Retina (tissue), 1 donor: ENCODE data around the gene RBM4B.

ENCODE experiments used
- DNase-seq: peaks from one replicate; pipeline ENCODE4 v3.0.0-alpha.2; 2016

The RBM4B gene

GRCh38 chr11:66706989-66707388 is 29.3 kb upstream of the RBM4B start:
- no peak for DNase-seq

DNA sequence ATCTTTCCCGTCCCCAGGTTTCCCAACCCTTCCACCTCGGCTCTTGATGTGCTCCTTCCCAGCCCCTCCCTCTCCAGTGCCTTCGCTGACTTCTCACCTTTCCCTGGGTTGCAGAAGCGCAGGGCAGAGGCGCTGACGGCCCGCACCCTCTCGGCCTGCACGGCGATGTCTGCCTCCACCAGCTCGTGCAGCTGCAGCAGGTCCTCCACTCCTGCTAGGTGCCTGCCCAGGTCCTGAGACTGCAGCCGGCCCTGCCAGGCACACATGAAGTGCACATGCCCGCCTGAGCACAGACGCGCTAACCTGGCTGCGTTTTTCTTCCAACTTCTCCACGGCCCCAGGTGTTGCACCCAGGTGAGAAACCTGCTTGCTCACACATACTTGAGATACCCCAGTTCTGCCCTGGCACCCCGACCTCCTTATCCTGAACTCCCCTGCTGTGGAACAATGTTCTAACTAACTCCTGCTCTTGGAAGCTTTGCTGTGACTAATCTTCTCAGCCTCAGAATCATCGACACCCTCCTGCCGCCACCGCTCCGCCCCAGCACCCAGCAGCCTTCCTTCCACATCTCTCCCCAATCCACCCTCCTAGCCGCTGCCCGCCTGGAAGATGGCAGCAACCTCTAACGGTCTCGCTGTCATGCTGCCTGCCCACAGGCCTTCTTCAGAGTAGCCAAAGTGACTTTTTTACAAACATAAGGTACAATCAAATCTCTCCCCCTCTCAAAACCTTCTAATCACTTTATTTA is 28.1 kb upstream of the RBM4B start:
- no peak for DNase-seq

DNA sequence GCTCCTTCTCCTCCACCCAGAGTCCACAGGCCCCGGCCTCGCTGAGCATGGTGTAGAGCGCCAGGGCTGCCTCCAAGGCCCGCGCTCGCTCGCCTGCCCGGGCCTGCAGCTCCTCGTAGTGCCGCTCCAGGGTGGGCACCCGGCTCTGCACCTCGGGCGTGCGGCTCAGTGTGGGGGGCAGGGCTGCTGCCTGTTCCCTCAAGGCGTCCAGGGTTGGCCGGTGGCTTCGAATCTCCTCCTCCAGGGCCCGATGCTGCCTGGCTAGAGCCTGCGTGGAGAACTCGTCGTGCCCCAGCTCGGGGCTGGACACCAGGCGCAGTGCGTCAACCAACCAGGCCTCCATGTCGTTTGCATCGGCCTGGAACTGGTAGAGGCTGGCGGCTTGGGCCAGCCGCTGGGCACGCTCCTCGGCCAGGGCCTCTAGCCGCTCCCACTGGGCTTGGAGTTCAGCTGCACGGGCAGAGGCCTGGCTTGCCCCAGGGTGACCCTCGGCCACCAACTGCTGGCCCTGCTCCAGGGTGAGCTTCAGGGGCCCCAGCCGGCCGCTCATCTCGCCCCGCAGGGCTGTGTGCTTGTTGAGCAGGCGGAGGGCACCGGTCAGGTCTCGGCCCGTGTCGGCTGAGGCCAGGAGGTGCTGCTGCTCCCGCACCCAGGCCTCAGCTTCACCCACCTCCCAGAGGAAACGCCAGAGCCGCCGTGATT is 27.1 kb upstream of the RBM4B start:
- no peak for DNase-seq

DNA sequence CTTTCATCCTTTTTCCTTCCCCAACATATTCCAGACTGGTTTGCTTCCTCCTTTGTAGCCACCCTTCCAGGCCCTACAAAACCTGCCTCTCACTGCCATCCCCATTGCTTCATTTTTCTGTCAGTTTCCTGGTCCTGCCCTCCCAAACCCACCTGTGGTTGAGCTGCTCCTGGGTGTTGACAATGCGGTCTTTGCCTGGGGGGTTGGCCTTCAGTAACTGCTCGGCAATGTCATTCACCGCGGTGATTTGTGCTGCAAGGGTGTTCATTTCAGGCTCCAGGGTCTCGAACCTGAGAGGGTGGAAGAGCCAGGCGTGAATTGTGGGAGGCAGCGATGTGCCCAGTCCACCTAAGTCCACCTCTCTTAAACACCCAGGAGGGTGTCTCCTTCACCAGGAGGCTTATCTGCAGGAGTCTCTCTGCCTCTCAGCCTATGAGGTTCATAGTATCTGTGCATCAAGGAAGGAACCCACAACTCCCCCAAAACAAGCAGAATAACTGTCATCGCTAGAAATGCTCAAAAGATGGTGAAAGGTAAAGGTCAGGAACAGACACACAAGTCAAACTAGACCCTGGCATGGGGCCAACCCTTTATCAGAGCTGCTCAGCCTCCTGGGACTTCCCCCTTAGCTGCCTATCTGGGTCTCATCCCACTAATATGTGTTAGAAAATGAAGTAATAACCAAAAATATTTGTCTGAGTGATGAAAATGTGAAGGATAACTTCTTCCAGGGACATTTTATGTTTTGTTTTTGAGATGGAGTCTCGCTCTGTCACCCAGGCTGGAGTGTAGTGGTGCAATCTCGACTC is 23.9 kb upstream of the RBM4B start:
- DNase-seq: no peak

GRCh38 chr11:66700742-66701141 is 23.1 kb upstream of the RBM4B start:
- DNase-seq: no peak

DNA sequence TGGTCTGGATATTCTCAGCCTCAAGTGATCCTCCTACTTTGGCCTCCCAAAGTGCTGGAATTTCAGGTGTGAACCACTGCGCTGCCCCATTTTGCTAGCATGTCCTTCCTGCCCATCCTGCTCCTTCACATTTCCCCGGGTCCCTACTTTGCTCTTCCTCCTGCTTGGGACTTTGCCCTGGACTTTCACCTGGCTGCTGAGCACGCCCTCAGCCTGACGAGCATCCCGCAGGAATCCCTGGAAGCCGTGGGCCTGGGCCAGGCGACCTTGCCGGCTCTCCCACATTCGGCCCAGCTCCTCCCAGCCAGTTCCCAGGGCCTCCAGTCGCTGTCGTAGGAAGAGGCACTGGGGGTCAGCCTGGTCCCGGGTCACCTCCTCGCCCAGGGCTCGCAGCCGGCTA is 22.6 kb upstream of the RBM4B start:
- DNase-seq: no peak

DNA sequence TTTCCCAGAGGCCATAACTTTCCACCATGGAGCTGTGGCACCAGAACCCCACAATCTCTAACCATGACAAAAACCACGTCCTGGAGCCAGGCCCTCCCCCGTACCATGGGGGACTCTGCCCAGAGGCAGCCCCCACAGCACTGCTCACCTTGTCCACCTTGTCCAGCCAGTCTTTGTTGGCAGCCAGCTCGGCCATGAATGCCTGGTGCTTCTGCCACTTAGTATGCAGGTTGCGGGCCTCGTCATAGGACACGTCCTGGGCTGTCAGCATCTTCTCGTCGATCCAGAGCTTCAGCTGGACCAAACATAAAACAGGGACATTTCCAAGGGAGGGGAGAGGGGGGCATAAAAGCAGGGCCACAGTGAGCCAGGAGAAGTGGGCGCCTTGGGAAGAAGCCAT is 20.8 kb upstream of the RBM4B start:
- no peak for DNase-seq

GRCh38 chr11:66697988-66698387 is 20.3 kb upstream of the RBM4B start:
- DNase-seq: no peak

- no peak for DNase-seq
Measured at GRCh38 chr11:66696146-66696545, 18.5 kb upstream of the RBM4B start.

DNA sequence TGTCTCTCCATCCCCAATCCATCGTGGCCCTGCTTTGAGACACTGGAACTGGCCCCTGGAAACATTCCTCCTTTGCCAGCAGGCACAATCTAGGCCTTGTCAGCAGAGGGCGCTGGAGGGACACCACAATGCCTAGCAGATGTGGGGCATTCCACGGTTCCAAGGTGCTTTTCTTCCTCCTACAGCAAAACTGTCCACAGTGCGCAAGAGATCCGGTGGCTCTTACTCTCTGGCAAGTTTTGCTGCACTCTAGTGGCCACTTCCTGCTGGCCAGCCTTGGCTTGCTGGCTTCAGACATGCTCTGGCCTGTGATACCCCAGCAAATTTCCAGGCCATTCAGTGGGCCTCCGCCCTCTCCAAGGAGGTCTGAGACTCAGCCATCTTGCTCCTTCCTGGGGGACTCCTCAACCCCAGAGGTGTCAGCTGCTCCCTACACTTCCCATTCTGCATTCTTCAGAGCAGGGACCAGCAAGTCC is 17.1 kb upstream of the RBM4B start:
- DNase-seq: peak; percentile 83

- DNase-seq: no peak
Measured at GRCh38 chr11:66694056-66694410, 16.3 kb upstream of the RBM4B start.

DNA sequence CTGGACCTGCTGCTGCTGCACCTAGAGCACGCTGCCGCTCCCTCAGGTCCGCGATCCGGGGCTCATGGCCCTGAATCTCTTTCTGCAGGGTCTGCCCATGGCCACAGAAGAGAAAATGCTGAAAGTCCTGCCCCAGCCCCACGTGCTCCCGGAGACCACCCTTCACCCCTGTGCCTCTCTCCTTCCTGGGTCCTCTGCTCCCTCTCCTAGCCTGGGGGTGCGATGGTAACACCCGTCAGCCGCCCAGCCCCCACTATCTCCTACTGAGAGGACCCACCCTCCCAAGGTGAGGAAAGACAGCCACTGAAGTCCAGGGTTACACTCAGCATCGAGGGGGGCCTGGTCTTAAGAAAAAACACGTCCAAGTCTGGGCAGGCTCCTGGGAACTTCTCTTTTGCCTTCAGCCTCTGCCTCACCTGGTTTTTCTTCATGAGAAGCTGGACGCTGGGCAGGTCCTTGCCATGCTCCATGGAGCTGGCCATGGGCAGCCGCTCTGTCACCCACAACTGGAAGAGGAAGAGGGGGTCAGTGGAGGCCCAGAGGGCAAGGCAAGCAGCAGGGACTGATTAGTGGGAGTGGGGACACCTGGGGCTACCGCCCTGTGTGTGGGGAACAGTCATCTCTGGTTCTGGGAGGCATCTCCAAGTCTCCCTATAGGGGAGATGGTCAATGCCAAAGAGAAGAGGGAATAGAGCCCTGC is 15.8 kb upstream of the RBM4B start:
- no peak for DNase-seq

DNA sequence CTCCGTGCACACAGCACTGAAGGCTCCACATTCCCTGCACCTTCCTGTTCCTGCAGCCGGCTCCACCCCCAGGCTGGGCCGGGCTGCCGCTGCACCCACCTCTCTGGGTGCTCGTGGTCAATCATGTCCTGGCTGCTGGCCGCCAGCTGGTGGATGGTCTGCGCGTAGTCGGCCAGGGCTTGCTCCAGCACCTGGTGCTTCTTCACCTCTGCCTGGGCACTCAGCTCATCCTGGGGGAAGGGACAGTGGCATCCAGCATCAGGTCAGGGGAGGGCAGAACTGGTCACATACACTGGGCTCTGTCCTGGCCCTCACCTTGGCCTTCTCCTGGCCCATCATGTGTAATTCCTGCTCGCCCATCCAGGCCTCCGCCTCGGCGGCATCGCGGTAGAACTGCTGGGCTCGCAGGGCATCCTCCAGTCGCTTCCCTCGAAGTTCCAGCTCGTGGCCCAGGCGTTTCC is 15.2 kb upstream of the RBM4B start:
- no peak for DNase-seq

GRCh38 chr11:66692446-66692845 is 14.8 kb upstream of the RBM4B start:
- DNase-seq: no peak

DNA sequence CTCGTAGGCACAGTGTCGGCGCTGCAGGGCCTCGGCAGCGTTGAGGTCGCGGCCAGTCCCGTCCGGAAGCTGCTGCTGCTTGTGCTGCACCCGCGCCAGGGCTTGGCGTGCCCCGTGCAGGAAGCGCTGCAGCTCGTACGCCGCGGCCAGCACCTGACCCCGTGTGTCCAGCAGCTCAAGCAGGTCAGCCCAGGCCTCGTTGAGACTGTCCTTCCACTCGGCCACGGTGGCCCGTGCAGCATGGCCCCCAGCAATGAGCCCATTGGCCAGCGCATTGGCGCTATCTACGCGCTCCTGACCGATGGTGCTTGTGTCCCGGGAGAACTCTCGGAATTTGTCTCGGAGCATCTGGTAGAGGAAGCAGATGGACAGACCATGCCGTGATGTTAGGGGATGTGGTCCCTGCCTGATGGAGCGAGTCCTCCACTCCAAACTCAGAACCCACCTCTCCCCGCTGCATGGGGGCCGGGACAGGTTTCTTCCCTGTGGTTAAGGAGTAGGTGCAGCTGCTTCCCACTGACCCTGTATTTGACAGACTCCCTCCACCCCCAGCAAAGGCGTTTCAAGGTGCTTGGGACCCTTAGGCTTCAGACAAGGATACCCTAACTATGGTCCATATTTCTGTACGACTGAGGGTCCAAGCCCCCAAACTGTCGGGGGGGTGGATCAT is 13.8 kb upstream of the RBM4B start:
- DNase-seq: no peak

- no peak for DNase-seq
Measured at GRCh38 chr11:66689661-66690590, 12.2 kb upstream of the RBM4B start.

DNA sequence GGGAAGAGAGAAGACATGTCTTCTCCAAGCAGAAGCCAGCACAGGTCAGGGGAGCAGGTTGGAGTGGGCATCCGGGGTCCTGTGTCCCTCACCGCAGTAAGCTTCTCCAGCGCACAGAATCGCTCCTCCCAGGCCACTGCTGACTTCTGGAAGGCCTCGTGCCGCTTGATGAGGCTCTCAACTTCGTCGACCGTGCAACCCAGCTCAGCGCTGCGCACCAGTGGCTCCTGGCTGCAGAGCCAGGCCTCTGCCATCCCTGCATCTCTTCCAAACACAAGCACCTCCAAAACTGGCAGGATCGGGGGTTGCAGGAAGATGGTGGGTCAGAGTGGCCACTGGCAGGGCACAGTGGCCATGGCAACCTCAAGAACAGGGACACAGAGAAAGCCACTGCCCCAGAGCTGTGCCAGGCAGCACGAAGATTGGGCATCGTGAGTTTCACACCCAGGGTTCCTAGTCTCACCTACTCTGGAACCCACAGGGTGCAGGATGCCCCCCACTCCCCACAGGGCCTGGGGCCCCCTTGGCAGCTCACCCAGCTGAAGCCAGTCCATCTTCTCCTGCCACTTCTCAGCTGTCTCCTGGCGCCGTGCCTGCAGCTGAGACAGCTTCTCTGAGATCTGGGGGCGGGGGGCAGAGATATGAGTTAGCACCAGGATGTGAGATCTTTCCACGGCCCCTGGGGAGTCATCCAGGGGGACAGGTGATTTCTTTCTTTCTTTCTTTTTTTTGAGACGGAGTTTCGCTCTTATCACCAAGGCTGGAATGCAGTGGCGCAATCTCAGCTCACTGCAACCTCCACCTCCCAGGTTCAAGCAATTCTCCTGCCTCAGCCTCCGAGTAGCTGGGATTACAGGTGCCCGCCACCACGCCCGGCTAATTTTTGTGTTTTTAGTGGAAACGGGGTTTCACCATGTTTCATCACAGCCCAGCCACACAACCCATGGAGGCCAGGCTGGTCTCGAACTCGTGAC is 11.2 kb upstream of the RBM4B start:
- DNase-seq: no peak

- DNase-seq: no peak
Measured at GRCh38 chr11:66687831-66688281, 10.2 kb upstream of the RBM4B start.

- no peak for DNase-seq
Measured at GRCh38 chr11:66686801-66687750, 9.4 kb upstream of the RBM4B start.
